22Rv1 (cell line): Measurements from ENCODE around the gene DENND2A.
"Not testable (repeated sequence)": the region's sequence is repeated elsewhere in the genome, so short reads cannot be mapped to it uniquely, and the experiment has no call there.

Source experiments
- H3K27ac ChIP-seq: fragments of 450-650 bp; 2 replicates; pipeline ENCODE4 v1.5.1; 2017
- CTCF ChIP-seq: fragments of 450-650 bp; IDR thresholded peaks from 2 replicates; pipeline ENCODE4 v1.5.1; 2017; ENCODE audit warnings: mild to moderate bottlenecking
- ZFX ChIP-seq: fragments of 450-650 bp; IDR thresholded peaks from 2 replicates; pipeline ENCODE4 v1.6.1; 2017; ENCODE audit warnings: antibody characterized with exemption, borderline replicate concordance

The DENND2A gene

GRCh38 chr7:140624392-140625191 lies 16.0 kb downstream of the DENND2A start:
- no peak overlapping the region for H3K27ac ChIP-seq
- no peak for TF ChIP-seq ZFX
- no peak for TF ChIP-seq CTCF

GRCh38 chr7:140623980-140624379 lies 16.6 kb downstream of the DENND2A start:
- no peak overlapping the region for H3K27ac ChIP-seq
- TF ChIP-seq ZFX (no peak), CTCF (no peak)

- no peak overlapping the region for H3K27ac ChIP-seq
- TF ChIP-seq ZFX, result no peak
- TF ChIP-seq CTCF, result no peak
Observed at GRCh38 chr7:140621401-140622021, 19.1 kb downstream of the DENND2A start.

GRCh38 chr7:140619915-140620510 lies 20.6 kb downstream of the DENND2A start:
- H3K27ac ChIP-seq, result not testable (repeated sequence)

GRCh38 chr7:140619176-140619575 lies 21.4 kb downstream of the DENND2A start:
- TF ChIP-seq CTCF (no peak), ZFX (no peak)
- no peak overlapping the region for H3K27ac ChIP-seq

GRCh38 chr7:140618306-140618705 lies 22.3 kb downstream of the DENND2A start:
- TF ChIP-seq ZFX, result no peak
- no peak for TF ChIP-seq CTCF
- no peak overlapping the region for H3K27ac ChIP-seq

- TF ChIP-seq CTCF, result no peak
- no peak for TF ChIP-seq ZFX
- H3K27ac ChIP-seq, result no peak overlapping the region
Observed at GRCh38 chr7:140617081-140617480, 23.5 kb downstream of the DENND2A start.

GRCh38 chr7:140616328-140616727 lies 24.3 kb downstream of the DENND2A start:
- TF ChIP-seq ZFX, result no peak
- no peak overlapping the region for H3K27ac ChIP-seq
